HG02870 (cell line): ENCODE results near the gene TNK1.

Source experiments
- ATAC-seq: cut with Tn5 transposase; IDR thresholded peaks from one replicate; pipeline ENCODE4 v1.9.1; 2021; ENCODE audit warnings: mild to moderate bottlenecking, moderate library complexity; ENCODE audit not compliant: unreplicated experiment

Gene TNK1

DNA sequence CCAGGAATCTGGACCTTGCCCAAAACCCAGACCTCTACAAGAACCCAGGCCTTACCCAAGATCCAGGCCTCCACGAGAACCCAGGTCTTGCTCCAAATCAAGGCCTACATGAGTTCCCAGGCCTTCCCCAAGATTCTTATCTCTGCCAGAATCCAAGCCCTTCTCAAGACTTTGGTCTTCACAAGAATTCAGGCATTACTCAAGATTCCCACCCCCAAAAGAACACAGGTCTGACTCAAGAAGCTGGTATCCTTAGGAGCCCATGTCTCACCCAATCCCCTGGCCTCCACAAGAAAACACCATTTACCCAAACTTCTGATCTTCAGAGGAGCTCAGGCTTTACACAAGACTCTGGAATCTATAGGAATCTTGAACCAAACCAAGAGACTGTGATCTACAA is 50.3 kb downstream of the TNK1 start:
- no peak for ATAC-seq

- no peak for ATAC-seq
These were observed 51.4 kb downstream of the TNK1 start for GRCh38 chr17:7432296-7432695.

DNA sequence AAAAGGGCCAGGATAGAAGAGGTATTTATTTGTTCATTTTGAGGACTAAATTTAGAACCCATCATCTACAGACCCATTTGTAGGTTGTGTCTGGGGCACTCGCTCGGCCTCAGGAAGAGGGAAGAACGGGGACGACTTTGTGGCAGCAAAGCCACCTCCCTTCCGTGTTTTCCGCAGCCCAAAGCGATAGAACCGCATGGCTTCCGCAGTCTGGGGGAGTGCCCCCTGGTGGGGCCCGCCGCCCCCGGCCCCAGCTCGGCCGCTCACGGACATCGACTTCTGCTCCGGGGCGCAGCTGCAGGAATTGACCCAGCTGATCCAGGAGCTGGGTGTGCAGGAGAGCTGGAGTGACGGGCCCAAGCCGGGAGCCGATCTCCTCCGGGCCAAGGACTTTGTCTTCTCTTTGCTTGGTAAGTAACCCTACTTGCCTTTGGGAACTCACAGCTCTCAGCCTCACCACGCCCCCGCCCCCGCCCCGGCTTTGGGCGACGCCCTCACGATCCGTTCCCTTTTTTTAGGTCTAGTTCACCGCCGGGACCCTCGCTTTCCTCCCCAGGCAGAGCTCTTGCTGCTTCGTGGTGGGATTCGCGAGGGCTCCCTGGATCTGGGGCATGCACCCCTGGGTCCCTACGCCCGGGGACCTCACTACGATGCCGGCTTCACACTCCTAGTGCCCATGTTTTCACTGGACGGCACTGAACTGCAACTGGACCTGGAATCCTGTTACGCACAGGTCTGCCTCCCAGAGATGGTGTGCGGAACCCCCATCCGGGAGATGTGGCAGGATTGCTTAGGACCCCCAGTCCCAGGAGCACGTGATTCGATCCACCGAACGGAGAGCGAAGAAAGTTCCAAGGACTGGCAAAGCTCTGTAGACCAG is 55.0 kb downstream of the TNK1 start:
- ATAC-seq = no peak

GRCh38 chr17:7436556-7437368 is 55.9 kb downstream of the TNK1 start:
- no peak for ATAC-seq

DNA sequence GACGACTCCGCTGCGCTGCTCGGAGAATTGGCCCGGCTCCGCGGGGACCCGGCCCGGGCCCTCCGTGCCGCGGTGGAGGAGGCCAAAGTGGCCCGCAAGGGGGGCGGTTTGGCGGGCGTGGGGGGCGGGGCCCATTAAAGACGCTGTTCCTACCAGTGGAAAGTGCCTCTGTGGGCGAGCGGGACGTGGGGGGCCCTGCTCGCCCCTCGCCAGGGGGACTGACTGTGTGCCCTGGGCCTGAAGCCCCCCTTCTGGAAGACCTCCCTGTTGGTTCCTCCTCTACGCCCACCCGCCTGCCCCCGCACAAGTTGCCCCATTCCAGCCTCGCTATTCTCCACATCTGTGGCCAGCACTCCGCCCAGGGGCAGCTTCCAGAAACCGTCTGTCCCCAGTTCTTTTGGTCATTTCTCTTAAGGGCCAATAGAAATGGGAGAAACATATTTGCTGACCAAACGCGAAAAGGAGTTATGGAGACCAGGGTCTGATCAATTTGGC is 56.5 kb downstream of the TNK1 start:
- ATAC-seq = no peak

DNA sequence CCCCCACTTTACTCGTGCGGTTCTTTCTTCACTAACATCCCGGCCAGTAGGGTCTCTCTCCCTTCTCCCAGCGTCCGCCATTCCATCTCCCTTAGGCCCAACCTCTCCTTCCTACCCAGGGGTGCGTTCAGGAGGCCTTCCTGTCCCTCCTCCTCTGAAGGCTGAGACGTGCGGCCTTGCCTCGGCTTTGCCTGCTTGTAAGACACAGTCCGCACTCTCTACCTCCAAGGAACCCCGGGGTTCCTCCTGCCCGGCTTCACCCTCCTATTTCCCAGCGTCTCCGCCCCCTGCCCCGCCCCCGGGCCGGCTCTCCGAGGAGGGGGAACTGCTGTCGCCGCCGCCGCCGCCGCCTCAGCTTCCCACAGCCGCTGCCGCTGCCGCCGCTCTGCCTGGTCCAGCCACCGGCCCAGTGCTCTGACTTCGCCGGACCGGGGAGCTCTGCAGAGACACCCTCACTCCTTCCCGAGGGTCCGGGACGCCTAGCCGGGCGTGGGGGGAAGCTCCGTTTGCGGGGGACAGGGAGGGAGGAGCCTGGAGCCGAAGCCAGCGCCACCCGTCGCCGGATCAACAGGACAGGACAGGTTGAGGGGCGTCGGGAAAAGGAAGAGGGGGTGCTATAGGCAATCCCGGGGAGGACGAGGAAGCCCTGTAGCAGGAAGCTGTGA is 57.2 kb downstream of the TNK1 start:
- no peak for ATAC-seq

GRCh38 chr17:7438656-7439460 is 58.0 kb downstream of the TNK1 start:
- ATAC-seq = no peak
